WI38 (cell line): ENCODE results near the gene ZBTB9.

ENCODE experiments used
- H3K4me3 ChIP-seq: 2 replicates; pipeline ENCODE4 v1.5.1; 2011; ENCODE audit warnings: low read depth, mild to moderate bottlenecking, control low read depth, low read length
- CTCF ChIP-seq: IDR thresholded peaks from 2 replicates; pipeline ENCODE4 v1.5.1; 2012; ENCODE audit warnings: low read depth, mild to moderate bottlenecking, control low read depth, low read length

The ZBTB9 gene

DNA sequence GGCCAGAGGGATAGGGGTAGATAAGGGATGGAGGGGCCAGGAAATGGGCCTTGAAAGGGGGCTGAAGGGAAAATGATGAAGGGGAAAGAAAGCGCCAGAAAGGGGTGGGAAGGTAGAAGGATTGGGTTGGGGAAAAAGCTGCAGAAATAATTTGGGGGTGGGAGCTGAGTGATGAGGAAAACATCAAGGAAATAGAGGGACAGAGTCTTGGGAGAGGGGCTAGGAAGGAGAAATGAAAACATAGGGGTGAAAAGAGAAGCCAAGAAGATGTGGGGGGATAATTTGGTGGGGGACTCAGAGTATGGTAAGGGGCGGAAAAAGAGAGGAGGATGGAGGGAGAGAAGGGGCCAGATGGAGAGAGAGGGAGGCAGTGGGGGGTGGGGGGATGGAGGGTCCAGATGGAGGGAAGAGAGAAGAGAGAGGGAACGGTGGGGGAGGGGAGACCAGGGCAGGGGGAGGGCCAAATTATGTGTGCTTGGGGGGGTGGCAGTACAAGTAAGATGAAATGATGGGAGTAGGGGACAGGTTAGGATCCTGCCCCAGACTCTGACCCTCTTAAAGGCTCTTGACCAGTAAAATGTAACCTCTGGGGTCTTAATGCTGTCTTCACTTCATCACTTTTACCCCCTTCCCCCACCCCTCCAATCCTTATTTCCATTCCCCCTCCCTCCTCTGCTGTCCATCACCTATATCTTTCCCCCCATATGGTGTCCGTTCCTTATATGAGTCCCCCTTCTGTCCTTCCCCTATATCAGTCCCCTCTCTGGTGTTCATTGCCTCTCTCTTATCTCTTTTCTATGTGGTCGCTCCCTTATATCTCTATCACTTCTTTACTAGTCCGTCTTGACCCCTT is 33.7 kb upstream of the ZBTB9 start:
- peak overlapping the region; percentile 61 for H3K4me3 ChIP-seq

DNA sequence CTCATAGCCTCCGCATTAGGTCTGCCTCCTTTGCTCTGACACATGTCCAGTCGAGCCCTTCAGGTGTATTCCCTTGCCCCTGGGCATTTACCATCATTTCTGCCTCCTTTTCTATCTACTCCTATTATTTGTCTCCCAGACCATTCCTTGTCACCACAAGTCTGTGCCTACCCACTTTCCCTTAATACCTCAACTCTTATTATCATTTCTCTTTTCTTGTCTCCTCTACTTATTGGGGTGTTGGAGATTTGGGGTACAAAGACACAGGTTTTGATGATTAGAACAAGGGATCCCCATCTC is 33.1 kb upstream of the ZBTB9 start:
- no peak for TF ChIP-seq CTCF
- H3K4me3 ChIP-seq: peak overlapping the region; percentile 3; the same call in 1 of the 2 replicates

More for the DNA sequence above, 33.7 kb upstream of the ZBTB9 start:
- TF ChIP-seq CTCF: no peak

DNA sequence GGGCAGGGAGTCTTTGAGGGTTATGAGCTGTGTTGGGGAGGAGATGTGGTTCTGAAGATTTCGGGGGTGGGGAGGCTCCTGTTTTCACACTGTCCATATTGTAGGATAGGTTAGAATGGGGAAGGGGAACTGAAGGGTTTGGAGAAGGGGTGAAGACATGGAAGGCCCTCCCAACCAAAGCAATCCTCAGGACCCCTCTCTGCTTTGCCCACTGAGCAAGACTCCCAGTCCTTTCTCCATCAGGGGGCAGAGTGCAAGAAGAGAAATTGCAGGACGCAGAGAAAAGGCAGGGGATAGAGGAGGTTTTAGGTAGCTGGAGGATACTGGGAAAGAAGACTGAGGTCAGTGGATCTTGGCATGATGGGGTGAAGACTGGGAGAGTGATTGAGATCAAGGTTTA is 30.6 kb upstream of the ZBTB9 start:
- no peak for TF ChIP-seq CTCF
- no peak overlapping the region for H3K4me3 ChIP-seq

- peak overlapping the region; percentile 60 for H3K4me3 ChIP-seq
- no peak for TF ChIP-seq CTCF
Measured at GRCh38 chr6:33424855-33425667, 29.3 kb upstream of the ZBTB9 start.

DNA sequence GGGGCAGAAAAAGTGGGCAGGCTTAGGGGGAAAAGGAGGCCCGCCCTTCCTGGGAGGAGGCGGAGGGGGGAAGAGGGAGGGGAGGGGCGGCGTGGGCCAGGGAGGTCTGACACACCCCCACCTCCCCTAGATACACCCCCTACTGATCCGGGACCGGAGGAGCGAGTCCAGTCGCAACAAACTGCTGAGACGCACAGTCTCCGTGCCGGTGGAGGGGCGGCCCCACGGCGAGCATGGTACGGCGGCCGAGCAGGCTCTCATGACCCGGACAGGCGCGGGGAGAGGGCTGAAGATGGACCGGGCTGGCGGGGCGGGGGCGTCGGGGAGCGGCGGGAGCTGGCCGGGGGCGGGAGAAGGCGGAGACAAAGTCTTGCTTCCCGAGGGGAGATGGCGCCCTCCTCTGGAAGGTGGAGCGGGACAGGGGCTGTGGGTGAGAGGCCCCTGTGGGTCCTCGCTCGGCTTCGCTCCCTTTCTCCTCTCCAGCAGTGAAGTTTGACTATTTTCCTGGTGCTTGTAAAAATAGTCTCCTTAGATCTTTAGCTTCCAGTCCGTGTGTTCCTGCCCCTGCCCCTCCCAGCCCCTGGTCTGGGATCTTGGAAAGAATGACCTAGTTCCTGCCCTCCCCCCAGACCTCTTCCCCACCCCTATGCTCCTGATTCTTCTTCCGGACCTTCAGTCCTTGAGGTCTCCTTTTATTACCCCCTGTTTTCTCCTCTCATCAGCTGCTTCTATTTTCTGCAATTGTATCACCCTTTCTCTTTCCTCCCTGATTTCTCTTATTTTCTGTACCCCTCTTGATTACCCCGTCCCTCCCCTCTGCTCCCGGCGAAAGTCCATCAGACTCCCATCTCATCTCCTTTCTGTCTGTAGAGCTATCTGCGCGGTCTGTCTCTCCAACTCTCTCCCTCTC is 28.5 kb upstream of the ZBTB9 start:
- TF ChIP-seq CTCF: peak; percentile 46
- peak overlapping the region; percentile 60 for H3K4me3 ChIP-seq

- H3K4me3 ChIP-seq: peak overlapping the region; percentile 61
Measured at GRCh38 chr6:33426590-33427511, 27.5 kb upstream of the ZBTB9 start.

More at GRCh38 chr6:33426590-33427511, 27.5 kb upstream of the ZBTB9 start:
- no peak for TF ChIP-seq CTCF
